Adrenal gland (tissue), 5 donors: Measurements from ENCODE around the gene PINLYP.

Source experiments
- POLR2A ChIP-seq, 2 donors: fragments of 450-650 bp; IDR thresholded peaks; one replicate each; pipeline ENCODE4 v1.6.1; 2017; ENCODE audit warnings: antibody characterized with exemption in 2 of 2, mild to moderate bottlenecking in 2 of 2, moderate library complexity in 1 of 2
- TF ChIP-seq, protein P1 (sequence below), 6 experiments: fragments of 450-650 bp in 4 of 6; fragments of 200-600 bp in 2 of 6; sonication (generic) in 1 of 6; IDR thresholded peaks; 1 replicate in 5 of 6; 2 replicates in 1 of 6; pipeline versions ENCODE4 v1.5.1 to v1.8.0; 2016 to 2021; ENCODE audit warnings: antibody characterized with exemption in 6 of 6, mild to moderate bottlenecking in 2 of 6, moderate library complexity in 1 of 6
- donor health status: DM: no; HTN: no; CAD: no.

DNA sequence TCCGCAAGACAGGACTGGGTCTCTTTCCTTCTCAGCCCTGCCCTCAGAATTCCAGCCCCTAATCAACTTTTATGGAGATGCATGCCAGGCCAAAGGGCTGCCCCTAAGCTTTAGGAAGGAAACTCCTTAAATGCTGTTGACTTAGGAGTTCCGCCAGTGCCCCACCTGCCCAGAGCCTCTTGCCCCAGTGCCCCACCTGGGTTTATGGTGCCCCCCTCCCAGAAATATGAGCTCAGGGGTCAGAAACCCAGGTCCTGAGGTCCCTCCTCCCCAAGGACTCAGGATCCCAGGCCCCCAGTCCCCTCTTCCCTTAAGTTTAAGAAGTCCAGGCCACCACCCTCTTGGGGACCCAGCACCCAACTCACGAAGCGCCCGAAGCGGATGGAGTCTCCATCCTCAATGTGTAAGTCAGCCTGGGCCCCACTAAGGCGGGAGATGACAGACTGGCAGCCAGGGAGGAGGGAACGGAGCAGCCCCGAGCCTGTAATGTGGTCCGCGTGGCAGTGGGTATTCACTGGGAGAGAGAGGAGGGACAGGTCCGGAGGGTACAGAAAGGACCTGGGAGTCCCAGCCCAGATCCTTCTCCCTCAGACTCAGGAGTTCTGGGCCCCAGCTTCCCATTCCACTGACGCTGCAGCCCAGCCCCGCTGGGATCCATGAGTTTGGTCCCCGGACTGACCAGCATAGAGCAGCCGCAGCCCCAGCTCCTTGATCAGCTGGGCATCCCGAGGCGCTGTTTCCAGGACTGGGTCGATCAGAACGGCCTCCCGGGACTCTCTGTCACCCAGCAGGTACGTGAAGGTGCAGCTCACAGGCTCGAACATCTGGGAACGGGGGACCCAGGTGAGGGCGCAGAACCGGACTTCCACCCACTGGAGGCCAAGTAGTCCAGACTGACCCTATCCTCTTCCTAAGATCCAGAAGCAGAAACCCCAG is 49.5 kb upstream of the PINLYP start:
- TF ChIP-seq, protein P1, sequence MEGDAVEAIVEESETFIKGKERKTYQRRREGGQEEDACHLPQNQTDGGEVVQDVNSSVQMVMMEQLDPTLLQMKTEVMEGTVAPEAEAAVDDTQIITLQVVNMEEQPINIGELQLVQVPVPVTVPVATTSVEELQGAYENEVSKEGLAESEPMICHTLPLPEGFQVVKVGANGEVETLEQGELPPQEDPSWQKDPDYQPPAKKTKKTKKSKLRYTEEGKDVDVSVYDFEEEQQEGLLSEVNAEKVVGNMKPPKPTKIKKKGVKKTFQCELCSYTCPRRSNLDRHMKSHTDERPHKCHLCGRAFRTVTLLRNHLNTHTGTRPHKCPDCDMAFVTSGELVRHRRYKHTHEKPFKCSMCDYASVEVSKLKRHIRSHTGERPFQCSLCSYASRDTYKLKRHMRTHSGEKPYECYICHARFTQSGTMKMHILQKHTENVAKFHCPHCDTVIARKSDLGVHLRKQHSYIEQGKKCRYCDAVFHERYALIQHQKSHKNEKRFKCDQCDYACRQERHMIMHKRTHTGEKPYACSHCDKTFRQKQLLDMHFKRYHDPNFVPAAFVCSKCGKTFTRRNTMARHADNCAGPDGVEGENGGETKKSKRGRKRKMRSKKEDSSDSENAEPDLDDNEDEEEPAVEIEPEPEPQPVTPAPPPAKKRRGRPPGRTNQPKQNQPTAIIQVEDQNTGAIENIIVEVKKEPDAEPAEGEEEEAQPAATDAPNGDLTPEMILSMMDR (IDR thresholded peaks at IDR 0.05) = no peak
- no peak for TF ChIP-seq POLR2A (IDR thresholded peaks at IDR 0.05)
